B cell (primary cell): ENCODE measurements around the gene MYBPHL.

Experiments
- EZH2 ChIP-seq: IDR thresholded peaks from 2 replicates; pipeline ENCODE4 v1.6.1; 2012; ENCODE audit warnings: borderline replicate concordance, low read depth, mild to moderate bottlenecking, moderate library complexity, low read length; ENCODE audit not compliant: insufficient read depth, poor library complexity, severe bottlenecking
- TF ChIP-seq, protein P1 (sequence below): fragments of 200-600 bp; IDR thresholded peaks from one replicate; pipeline ENCODE4 v1.8.0; 2022; ENCODE audit warnings: antibody characterized with exemption, mild to moderate bottlenecking

DNA sequence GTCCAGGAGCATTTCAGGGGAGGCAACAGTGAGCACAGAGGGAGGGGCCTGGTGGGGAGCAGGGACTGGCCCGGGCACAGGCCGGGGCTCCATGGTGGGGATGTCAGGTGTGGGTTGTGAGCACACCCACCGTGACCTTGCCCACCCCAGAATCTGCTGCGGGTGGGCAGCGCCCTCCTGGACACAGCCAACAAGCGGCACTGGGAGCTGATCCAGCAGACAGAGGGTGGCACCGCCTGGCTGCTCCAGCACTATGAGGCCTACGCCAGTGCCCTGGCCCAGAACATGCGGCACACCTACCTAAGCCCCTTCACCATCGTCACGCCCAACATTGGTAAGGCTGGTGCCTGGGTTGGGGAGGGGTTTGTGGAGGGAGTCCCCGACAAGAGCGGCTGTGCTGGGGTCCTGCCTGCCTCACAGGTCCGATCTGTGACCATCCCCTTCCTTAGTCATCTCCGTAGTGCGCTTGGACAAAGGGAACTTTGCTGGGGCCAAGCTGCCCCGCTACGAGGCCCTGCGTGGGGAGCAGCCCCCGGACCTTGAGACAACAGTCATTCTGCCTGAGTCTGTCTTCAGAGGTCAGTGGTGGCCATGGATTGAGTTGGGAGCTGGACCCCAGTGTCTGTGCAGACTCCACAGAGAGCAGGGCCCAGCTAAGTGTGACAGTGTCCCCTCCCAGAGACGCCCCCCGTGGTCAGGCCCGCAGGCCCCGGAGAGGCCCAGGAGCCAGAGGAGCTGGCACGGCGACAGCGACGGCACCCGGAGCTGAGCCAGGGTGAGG lies 38.2 kb downstream of the MYBPHL start:
- TF ChIP-seq, protein P1, sequence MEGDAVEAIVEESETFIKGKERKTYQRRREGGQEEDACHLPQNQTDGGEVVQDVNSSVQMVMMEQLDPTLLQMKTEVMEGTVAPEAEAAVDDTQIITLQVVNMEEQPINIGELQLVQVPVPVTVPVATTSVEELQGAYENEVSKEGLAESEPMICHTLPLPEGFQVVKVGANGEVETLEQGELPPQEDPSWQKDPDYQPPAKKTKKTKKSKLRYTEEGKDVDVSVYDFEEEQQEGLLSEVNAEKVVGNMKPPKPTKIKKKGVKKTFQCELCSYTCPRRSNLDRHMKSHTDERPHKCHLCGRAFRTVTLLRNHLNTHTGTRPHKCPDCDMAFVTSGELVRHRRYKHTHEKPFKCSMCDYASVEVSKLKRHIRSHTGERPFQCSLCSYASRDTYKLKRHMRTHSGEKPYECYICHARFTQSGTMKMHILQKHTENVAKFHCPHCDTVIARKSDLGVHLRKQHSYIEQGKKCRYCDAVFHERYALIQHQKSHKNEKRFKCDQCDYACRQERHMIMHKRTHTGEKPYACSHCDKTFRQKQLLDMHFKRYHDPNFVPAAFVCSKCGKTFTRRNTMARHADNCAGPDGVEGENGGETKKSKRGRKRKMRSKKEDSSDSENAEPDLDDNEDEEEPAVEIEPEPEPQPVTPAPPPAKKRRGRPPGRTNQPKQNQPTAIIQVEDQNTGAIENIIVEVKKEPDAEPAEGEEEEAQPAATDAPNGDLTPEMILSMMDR: no peak
- no peak for TF ChIP-seq EZH2
